Activated gamma-delta T cell (primary cell): Measurements from ENCODE around the gene C1S.
"Not testable (repeated sequence)": the region's sequence is repeated elsewhere in the genome, so short reads cannot be mapped to it uniquely, and the experiment has no call there.

Experiments
- DNase-seq: peaks from one replicate; lab custom pipeline; 2025; lab: John Stamatoyannopoulos, UW

Gene C1S

GRCh38 chr12:7046383-7047105 lies 14.0 kb upstream of the C1S start:
- DNase-seq: no peak

- no peak for DNase-seq
These were observed 13.2 kb upstream of the C1S start for GRCh38 chr12:7047306-7047705.

GRCh38 chr12:7049445-7049951 lies 11.0 kb upstream of the C1S start:
- not testable (repeated sequence) for DNase-seq

- DNase-seq: not testable (repeated sequence)
These were observed 10.5 kb upstream of the C1S start for GRCh38 chr12:7049973-7050372.

GRCh38 chr12:7054925-7055324 lies 5.6 kb upstream of the C1S start:
- DNase-seq: no peak

GRCh38 chr12:7055736-7056135 lies 4.8 kb upstream of the C1S start:
- not testable (repeated sequence) for DNase-seq

- no peak for DNase-seq
These were observed 2.2 kb upstream of the C1S start for GRCh38 chr12:7058163-7058845.

- no peak for DNase-seq
These were observed 1.6 kb upstream of the C1S start for GRCh38 chr12:7058850-7059395.

GRCh38 chr12:7059780-7060179 lies 738 bp upstream of the C1S start:
- DNase-seq: no peak

- no peak for DNase-seq
These were observed 620 bp downstream of the C1S start for GRCh38 chr12:7061138-7061537.

GRCh38 chr12:7061596-7061995 lies 1.1 kb downstream of the C1S start:
- no peak for DNase-seq

GRCh38 chr12:7064516-7064915 lies 4.0 kb downstream of the C1S start:
- no peak for DNase-seq

- DNase-seq: no peak
These were observed 4.6 kb downstream of the C1S start for GRCh38 chr12:7065073-7065623.

- no peak for DNase-seq
These were observed 6.1 kb downstream of the C1S start for GRCh38 chr12:7066596-7066995.

GRCh38 chr12:7067096-7067495 lies 6.6 kb downstream of the C1S start:
- DNase-seq: no peak

- no peak for DNase-seq
These were observed 7.9 kb downstream of the C1S start for GRCh38 chr12:7068240-7068993.

GRCh38 chr12:7068994-7069346 lies 8.5 kb downstream of the C1S start:
- no peak for DNase-seq

GRCh38 chr12:7069386-7069785 lies 8.9 kb downstream of the C1S start:
- no peak for DNase-seq

GRCh38 chr12:7072035-7072434 lies 11.5 kb downstream of the C1S start:
- DNase-seq: no peak

GRCh38 chr12:7072554-7072953 lies 12.0 kb downstream of the C1S start:
- no peak for DNase-seq

GRCh38 chr12:7073946-7074345 lies 13.4 kb downstream of the C1S start:
- no peak for DNase-seq

- DNase-seq: no peak
These were observed 15.0 kb downstream of the C1S start for GRCh38 chr12:7075518-7075917.
